ENCODE data around the gene NEK10.

The NEK10 gene

DNA sequence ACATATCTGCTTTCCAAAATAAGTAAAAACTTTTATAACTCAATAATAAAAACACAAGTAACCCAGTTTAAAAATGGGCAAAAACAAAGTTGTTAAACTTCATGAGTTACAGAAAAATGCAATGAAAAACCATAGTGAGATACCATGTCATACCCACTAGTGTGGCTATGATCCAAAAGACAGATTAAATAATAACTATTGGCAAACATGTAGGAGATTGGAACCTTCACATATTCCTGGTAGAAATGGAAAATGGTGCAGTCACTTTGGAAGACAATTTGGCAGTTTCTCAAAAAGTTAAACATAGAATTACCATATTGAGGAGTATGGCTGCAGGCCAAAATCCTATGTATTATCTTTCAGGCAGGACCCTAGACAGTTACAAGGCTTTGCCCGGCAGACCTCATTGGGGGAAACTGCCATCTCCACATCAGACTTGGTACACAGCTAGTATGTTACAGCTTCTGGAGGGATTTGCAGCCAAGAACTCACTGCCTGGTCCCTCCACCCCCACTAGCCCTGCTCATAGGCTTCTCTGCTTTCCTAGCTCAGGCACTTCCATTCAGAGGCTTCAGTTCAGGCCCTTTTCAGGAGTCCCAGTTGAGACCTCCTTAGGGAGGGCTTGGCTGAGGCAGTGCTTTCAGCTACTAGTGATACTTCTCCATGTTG lies 147.8 kb downstream of the NEK10 start:
- DNase-seq (ENCODE audit: low spot score), result no peak

DNA sequence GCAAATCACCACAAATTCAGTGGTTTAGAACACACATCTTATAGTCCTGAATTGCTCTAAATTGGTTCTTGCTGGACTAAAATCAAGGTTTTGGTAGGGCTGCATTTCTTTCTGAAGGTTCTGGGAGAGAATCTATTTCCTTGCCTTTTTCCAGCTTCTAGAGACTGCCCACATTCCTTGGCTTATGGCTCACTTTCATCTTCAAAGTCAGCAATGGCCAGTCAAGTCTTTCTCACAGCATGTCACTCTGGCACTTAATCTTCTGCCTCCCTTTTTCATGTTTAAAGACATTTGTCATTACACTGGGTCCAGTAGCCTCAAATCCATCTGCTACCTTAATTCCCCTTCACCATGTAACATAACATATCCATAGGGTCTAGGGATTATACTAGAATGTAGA lies 149.0 kb downstream of the NEK10 start:
- DNase-seq (ENCODE audit: low spot score), result no peak

- no peak for DNase-seq (ENCODE audit: low spot score)
Observed at GRCh38 chr3:27219127-27219845, 149.9 kb downstream of the NEK10 start.

DNA sequence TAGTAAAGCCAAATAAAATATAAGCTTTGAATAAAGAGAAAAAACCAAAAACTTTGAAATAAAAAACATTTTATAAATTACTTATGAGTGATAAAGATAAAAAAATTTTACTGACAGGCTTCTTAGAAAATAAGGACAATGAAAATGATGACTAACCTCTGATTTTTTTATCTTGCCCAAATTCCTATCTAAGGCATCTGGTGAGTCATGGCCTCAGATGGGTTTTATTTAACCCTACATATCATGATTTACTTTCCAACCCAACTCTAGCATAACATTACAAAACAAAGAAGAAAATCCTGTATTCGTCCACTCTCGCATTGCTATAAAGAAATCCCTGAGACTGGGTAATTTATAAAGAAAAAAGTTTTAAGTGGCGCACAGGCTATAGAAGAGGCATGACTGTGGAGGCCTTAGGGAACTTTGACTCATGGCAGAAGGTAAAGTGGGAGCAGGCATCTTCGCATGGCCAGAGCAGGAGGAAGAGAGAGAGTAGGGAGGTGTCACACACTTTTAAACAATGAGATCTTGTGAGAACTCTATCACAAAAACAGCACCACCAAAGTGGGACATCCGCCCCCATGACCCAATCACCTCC lies 152.1 kb downstream of the NEK10 start:
- DNase-seq (ENCODE audit: low spot score), result no peak

- DNase-seq (ENCODE audit: low spot score), result no peak
Observed at GRCh38 chr3:27216295-27216855, 152.8 kb downstream of the NEK10 start.

- DNase-seq (ENCODE audit: low spot score), result no peak
Observed at GRCh38 chr3:27213450-27213849, 155.7 kb downstream of the NEK10 start.

- DNase-seq (ENCODE audit: low spot score), result no peak
Observed at GRCh38 chr3:27209617-27210264, 159.4 kb downstream of the NEK10 start.

- no peak for DNase-seq (ENCODE audit: low spot score)
Observed at GRCh38 chr3:27208961-27209616, 160.1 kb downstream of the NEK10 start.

GRCh38 chr3:27202959-27203358 lies 166.2 kb downstream of the NEK10 start:
- DNase-seq (ENCODE audit: low spot score), result no peak

DNA sequence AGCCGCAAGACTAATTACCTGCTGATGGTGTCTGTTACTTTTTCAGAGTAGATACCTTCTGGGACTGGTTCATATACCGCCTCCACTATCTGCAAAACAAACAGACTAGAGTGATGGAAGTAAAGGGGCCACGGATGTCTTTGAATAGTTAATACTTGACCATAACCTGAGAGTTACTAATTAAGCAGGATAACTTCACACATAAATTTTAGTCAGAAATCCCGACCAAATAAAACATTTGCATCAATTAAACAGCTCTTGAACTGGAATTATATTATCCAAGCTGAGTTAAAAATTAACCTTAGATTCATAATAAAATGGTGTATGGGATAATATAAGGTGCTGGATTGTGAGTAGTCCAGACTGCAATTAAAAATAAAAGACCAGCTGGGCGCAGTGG lies 167.7 kb downstream of the NEK10 start:
- DNase-seq (ENCODE audit: low spot score), result no peak

GRCh38 chr3:27200721-27201489 lies 168.3 kb downstream of the NEK10 start:
- no peak for DNase-seq (ENCODE audit: low spot score)

- DNase-seq (ENCODE audit: low spot score), result no peak
Observed at GRCh38 chr3:27194861-27195483, 174.2 kb downstream of the NEK10 start.

GRCh38 chr3:27193056-27193455 lies 176.1 kb downstream of the NEK10 start:
- no peak for DNase-seq (ENCODE audit: low spot score)

DNA sequence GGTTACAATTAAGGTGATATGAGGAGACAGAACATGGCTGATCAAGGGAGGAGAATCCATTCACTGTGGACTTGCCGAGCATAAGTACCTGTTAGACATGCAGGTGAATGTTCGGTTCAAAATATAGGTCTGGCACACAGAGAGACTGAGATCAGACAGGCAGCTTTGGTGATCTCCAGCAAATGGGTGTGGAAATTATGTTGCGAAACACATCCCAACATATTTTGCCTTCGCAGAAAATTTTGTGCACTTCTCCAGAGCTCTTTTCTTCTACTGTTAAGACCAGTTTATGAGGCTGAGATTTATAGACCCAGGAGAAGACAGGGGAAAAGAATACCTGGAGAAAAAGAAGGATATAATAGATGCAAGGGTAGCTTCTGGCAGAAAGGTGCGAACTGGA lies 183.2 kb downstream of the NEK10 start:
- DNase-seq (ENCODE audit: low spot score), result no peak

DNA sequence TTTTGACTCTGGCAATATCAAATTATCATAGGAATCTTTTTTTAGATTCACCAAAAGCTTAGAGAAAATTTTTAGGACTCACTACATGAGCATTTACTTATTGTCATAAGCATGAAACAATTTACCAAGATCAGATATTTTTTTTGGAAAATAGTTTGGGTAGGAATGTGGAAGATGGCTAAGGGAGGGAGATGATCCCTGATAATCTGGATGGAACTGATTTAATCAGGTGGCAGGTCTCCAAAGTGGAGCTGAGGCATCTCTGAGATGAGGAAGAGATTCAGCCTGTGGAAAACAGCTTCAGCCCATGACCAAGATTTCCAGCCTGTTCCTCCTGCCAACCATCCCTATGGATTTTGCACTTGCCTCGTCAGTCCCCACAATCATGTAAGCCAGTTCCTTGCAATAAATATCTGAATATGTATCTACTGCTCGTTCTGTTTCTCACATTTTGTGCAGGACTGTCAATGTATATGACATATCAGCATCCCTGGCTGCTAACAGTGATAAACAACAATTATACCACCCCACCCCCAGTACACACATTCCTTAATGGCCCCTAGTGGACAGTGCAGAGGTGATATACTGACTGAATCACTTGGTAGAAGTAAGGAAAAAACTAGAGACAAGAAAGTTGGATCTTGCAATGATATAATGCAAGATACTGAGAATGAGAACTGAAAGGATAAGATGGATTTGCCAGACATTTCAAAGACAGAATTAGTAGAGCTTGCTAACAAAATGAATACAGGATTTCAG lies 183.8 kb downstream of the NEK10 start:
- DNase-seq (ENCODE audit: low spot score), result no peak

GRCh38 chr3:27184261-27184660 lies 184.9 kb downstream of the NEK10 start:
- no peak for DNase-seq (ENCODE audit: low spot score)

GRCh38 chr3:27176256-27176655 lies 192.9 kb downstream of the NEK10 start:
- DNase-seq (ENCODE audit: low spot score), result no peak

- no peak for DNase-seq (ENCODE audit: low spot score)
Observed at GRCh38 chr3:27174530-27174929, 194.7 kb downstream of the NEK10 start.

GRCh38 chr3:27171113-27171512 lies 198.1 kb downstream of the NEK10 start:
- DNase-seq (ENCODE audit: low spot score), result no peak

GRCh38 chr3:27166888-27167287 lies 202.3 kb downstream of the NEK10 start:
- no peak for DNase-seq (ENCODE audit: low spot score)

Data from CD4-positive, alpha-beta T cell treated with Interleukin-2 at 100 ng/mL for 4 hours (primary cell).